Caco-2 (cell line): ENCODE results near the gene SETD1B. TPM values are rescaled to one million over a fixed set of nuclear protein-coding genes. Genes with fewer than 3 reads are reported as not detected.

Experiments
- BruUV-seq: library from RNA; stranded (reverse); fragments of 400-500 nt; replicated peaks from 2 replicates; lab custom pipeline; 2021; lab: Mats Ljungman, UMichigan
- CTCF ChIA-PET: fragments of 300-600 bp; sonication (Branson Sonifier 250); formaldehyde crosslinking; loops from one replicate; lab custom pipeline; 2022; ENCODE audit warnings: antibody characterized with exemption; lab: Charles Lee
- POLR2A ChIA-PET: fragments of 300-600 bp; sonication (Branson Sonifier 250); formaldehyde crosslinking; loops from one replicate; lab custom pipeline; 2022; ENCODE audit warnings: antibody characterized with exemption; lab: Charles Lee
- DNase-seq, 2 experiments: peaks; one replicate each; pipeline versions ENCODE4 v3.0.0 to v3.0.0-alpha.2; 2020 to 2022
- H3K27me3 ChIP-seq: replicated peaks from 2 replicates; pipeline ENCODE4 v1.6.0; 2011; ENCODE audit warnings: low read length; ENCODE audit not compliant: control insufficient read depth, insufficient read depth
- H3K36me3 ChIP-seq: 2 replicates; pipeline ENCODE4 v1.5.1; 2011; ENCODE audit warnings: low read length; ENCODE audit not compliant: control insufficient read depth, insufficient read depth
- H3K4me1 ChIP-seq: fragments of 250-450 bp; sonication (Bioruptor Pico); 2 replicates; pipeline ENCODE4 v1.5.1; 2020; ENCODE audit warnings: mild to moderate bottlenecking
- H3K4me3 ChIP-seq: 2 replicates; pipeline ENCODE4 v1.5.1; 2011; ENCODE audit warnings: low read depth, mild to moderate bottlenecking, control low read depth, low read length
- H3K9me3 ChIP-seq: fragments of 250-450 bp; sonication (Bioruptor Pico); 2 replicates; pipeline ENCODE4 v1.5.1; 2020; ENCODE audit warnings: mild to moderate bottlenecking, moderate library complexity
- H3K27ac Mint-ChIP-seq: one replicate; pipeline ENCODE4 v1.8.0; 2022; ENCODE audit warnings: mixed read lengths; ENCODE audit not compliant: unreplicated experiment
- H3K27me3 Mint-ChIP-seq: one replicate; pipeline ENCODE4 v1.8.0; 2022; ENCODE audit warnings: mixed read lengths; ENCODE audit not compliant: insufficient read depth, unreplicated experiment
- H3K36me3 Mint-ChIP-seq: one replicate; pipeline ENCODE4 v1.8.0; 2022; ENCODE audit warnings: mild to moderate bottlenecking, mixed read lengths; ENCODE audit not compliant: insufficient read depth, unreplicated experiment
- H3K4me1 Mint-ChIP-seq: one replicate; pipeline ENCODE4 v1.8.0; 2022; ENCODE audit warnings: low read depth, mixed read lengths; ENCODE audit not compliant: unreplicated experiment
- H3K4me3 Mint-ChIP-seq: one replicate; pipeline ENCODE4 v1.8.0; 2022; ENCODE audit warnings: mild to moderate bottlenecking, moderate library complexity, mixed read lengths; ENCODE audit not compliant: unreplicated experiment
- H3K9me3 Mint-ChIP-seq: one replicate; pipeline ENCODE4 v1.8.0; 2022; ENCODE audit warnings: mixed read lengths; ENCODE audit not compliant: unreplicated experiment
- CTCF ChIP-seq, 2 experiments: fragments of 200-600 bp in 1 of 2; IDR thresholded peaks; 1 replicate in 1 of 2; 2 replicates in 1 of 2; pipeline versions ENCODE4 v1.5.1 to v1.8.0; 2011 to 2022; ENCODE audit warnings: antibody characterized with exemption in 1 of 2, control low read depth in 1 of 2, inconsistent platforms in 1 of 2, low read depth in 1 of 2, low read length in 1 of 2, mild to moderate bottlenecking in 1 of 2, moderate library complexity in 1 of 2; ENCODE audit not compliant: insufficient read depth in 1 of 2, severe bottlenecking in 1 of 2, unreplicated experiment in 1 of 2
- intact Hi-C: fragments of 100-400 bp; cut with micrococcal nuclease; formaldehyde crosslinking; loops from one replicate; pipeline ENCODE4 v1.10.0; 2022; ENCODE audit not compliant: unreplicated experiment
- total RNA-seq: library from RNA; stranded (reverse); gene quantifications from 2 replicates; pipeline ENCODE4 v1.2.3, GENCODE V29; 2022

Gene SETD1B
- total RNA-seq, 1 experiment from 2014 or later, result 16.8 TPM

GRCh38 chr12:121839993-121840761 lies 36.4 kb downstream of the SETD1B start:
- POLR2A ChIA-PET, result no interaction called here

GRCh38 chr12:121843236-121843982 lies 39.6 kb downstream of the SETD1B start:
- DNase-seq, result no peak
- no peaks in the 10 kb centered on the region for H3K9me3 Mint-ChIP-seq
- H3K4me3 ChIP-seq, result no peak overlapping the region
- ChIA-PET POLR2A (no interaction called here), CTCF (interaction anchor here (1.6 kb wide), 1 partner anchor 32 kb away, joined by 4 read pairs; no protein-coding TSS in a partner anchor)
- BruUV-seq, result no TSS peak
- H3K27me3 ChIP-seq, result no peaks in the 10 kb centered on the region
- no peaks in the 10 kb centered on the region for H3K27me3 Mint-ChIP-seq
- H3K27ac Mint-ChIP-seq, result no peak overlapping the region
- 0 out of 2 replicates have a peak, but pooled peaks cover 4% of the 10 kb centered on the region for H3K4me1 ChIP-seq
- H3K36me3 Mint-ChIP-seq, result peaks cover 11% of the 10 kb centered on the region
- H3K9me3 ChIP-seq, result no peaks in the 10 kb centered on the region
- no peak for TF ChIP-seq CTCF (IDR thresholded peaks at IDR 0.05; ENCODE audit: insufficient read depth in 1 of 2, low read depth in 1 of 2, low read length in 1 of 2, severe bottlenecking in 1 of 2, unreplicated experiment in 1 of 2)
- no peak overlapping the region for H3K4me3 Mint-ChIP-seq
- H3K4me1 Mint-ChIP-seq, result peaks cover 10% of the 10 kb centered on the region
- H3K36me3 ChIP-seq, result no peaks in the 10 kb centered on the region
- intact Hi-C loops, result no loop called here

More at GRCh38 chr12:121839993-121840761, 36.4 kb downstream of the SETD1B start:
- BruUV-seq, result TSS peak; percentile 87
- Mint-ChIP-seq H3K4me3 (peak overlapping the region; percentile 86), H3K27ac (peak overlapping the region; percentile 72), H3K4me1 (peaks cover 10% of the 10 kb centered on the region), H3K9me3 (no peaks in the 10 kb centered on the region), H3K36me3 (peaks cover 7% of the 10 kb centered on the region), H3K27me3 (no peaks in the 10 kb centered on the region)
- no peak for TF ChIP-seq CTCF (IDR thresholded peaks at IDR 0.05; ENCODE audit: insufficient read depth in 1 of 2, low read depth in 1 of 2, low read length in 1 of 2, severe bottlenecking in 1 of 2, unreplicated experiment in 1 of 2)
- H3K27me3 ChIP-seq, result no peaks in the 10 kb centered on the region
- H3K9me3 ChIP-seq, result no peaks in the 10 kb centered on the region
- H3K4me3 ChIP-seq, result peak overlapping the region; percentile 63
- CTCF ChIA-PET, result interaction anchor here (2.8 kb wide), 1 partner anchor 46 kb away, joined by 17 read pairs; the partner anchor contains the start of gene RHOF
- no peaks in the 10 kb centered on the region for H3K36me3 ChIP-seq
- intact Hi-C loops, result loop anchor here (1.0 to 2.0 kb wide), 2 partner anchors 45 to 48 kb away; partner anchors contain the start of gene PSMD9
- 0 out of 2 replicates have a peak, but pooled peaks cover 4% of the 10 kb centered on the region for H3K4me1 ChIP-seq
- DNase-seq, result no peak

- peaks cover 4% of the 10 kb centered on the region for H3K36me3 Mint-ChIP-seq
- Histone ChIP-seq H3K27me3 (no peaks in the 10 kb centered on the region), H3K4me3 (no peak overlapping the region), H3K36me3 (no peaks in the 10 kb centered on the region), H3K9me3 (no peaks in the 10 kb centered on the region), H3K4me1 (no peaks in the 10 kb centered on the region)
- no peak overlapping the region for H3K4me3 Mint-ChIP-seq
- H3K27ac Mint-ChIP-seq, result no peak overlapping the region
- POLR2A ChIA-PET, result no interaction called here
- H3K27me3 Mint-ChIP-seq, result no peaks in the 10 kb centered on the region
- no peak for TF ChIP-seq CTCF (IDR thresholded peaks at IDR 0.05; ENCODE audit: insufficient read depth in 1 of 2, low read depth in 1 of 2, low read length in 1 of 2, severe bottlenecking in 1 of 2, unreplicated experiment in 1 of 2)
- no peak for DNase-seq
- intact Hi-C loops, result no loop called here
- H3K9me3 Mint-ChIP-seq, result no peaks in the 10 kb centered on the region
- no TSS peak for BruUV-seq
- CTCF ChIA-PET, result interaction anchor here (0.5 kb wide), 1 partner anchor 51 kb away, joined by 4 read pairs; no protein-coding TSS in a partner anchor
- H3K4me1 Mint-ChIP-seq, result peaks cover 10% of the 10 kb centered on the region
These were observed 41.9 kb downstream of the SETD1B start for GRCh38 chr12:121845701-121846100.
